SK-N-SH treated with all-trans-retinoic acid at 6 μM for 48 hours (cell line): ENCODE measurements around the gene CCDC187.

Experiments used
- ARNTL ChIP-seq: fragments of 450-650 bp; formaldehyde crosslinking; IDR thresholded peaks from 2 replicates; pipeline ENCODE4 v1.5.0; 2020; ENCODE audit warnings: low read depth, mild to moderate bottlenecking, moderate library complexity, borderline replicate concordance
- ISL1 ChIP-seq: fragments of 250-450 bp; sonication (Bioruptor Pico); IDR thresholded peaks from 2 replicates; pipeline ENCODE4 v2.1.2; 2022; ENCODE audit warnings: mild to moderate bottlenecking, moderate library complexity
- OSR1 ChIP-seq: fragments of 250-450 bp; sonication (Bioruptor Pico); IDR thresholded peaks from 2 replicates; pipeline ENCODE4 v1.8.0; 2022; ENCODE audit warnings: moderate library complexity, mild to moderate bottlenecking, inconsistent platforms
- PPARA ChIP-seq: fragments of 250-450 bp; sonication (Bioruptor Pico); IDR thresholded peaks from 2 replicates; pipeline ENCODE4 v1.5.0; 2020; ENCODE audit warnings: mild to moderate bottlenecking, borderline replicate concordance
- RARB ChIP-seq: fragments of 250-450 bp; sonication (Bioruptor Pico); IDR thresholded peaks from 2 replicates; pipeline ENCODE4 v1.8.0; 2021; ENCODE audit warnings: mild to moderate bottlenecking, moderate library complexity
- TOX ChIP-seq: fragments of 250-450 bp; sonication (Bioruptor Pico); IDR thresholded peaks from 2 replicates; pipeline ENCODE4 v1.8.0; 2021; ENCODE audit warnings: mild to moderate bottlenecking, moderate library complexity, borderline replicate concordance
- ZNF565 ChIP-seq: fragments of 450-650 bp; formaldehyde crosslinking; conservative IDR thresholded peaks from 2 replicates; pipeline ENCODE4 v1.5.0; 2020; ENCODE audit warnings: low read depth, mild to moderate bottlenecking, moderate library complexity
- TF ChIP-seq, protein P1 (sequence below): fragments of 250-450 bp; sonication (Bioruptor Pico); IDR thresholded peaks from 2 replicates; pipeline ENCODE4 v1.5.1; 2020; ENCODE audit warnings: low read depth, mild to moderate bottlenecking, moderate library complexity

DNA sequence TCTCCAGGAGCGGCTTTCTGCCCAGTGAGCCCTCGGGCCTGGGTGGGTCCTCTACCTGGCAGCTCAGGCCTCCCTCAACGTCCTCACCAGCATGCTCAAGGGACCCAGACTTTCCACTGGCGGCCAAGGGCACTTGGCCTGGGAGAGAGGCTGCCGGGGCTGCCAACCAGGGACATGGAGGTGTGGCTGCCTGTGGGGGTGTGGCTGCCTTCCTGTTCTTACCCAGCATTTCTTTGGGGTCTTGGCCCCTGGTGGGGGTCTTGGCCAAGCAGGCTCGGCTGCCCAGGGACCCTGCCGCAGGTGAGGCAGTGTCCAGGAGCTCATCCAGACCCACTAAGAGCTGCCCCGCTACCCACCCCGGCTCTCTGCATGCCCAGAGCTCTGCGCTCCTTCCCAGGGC, 51.0 kb downstream of the CCDC187 start:
- TF ChIP-seq TOX (CRISPR knock-in tag) = no peak
- TF ChIP-seq ZNF565 (CRISPR knock-in tag) = no peak
- TF ChIP-seq, protein P1, sequence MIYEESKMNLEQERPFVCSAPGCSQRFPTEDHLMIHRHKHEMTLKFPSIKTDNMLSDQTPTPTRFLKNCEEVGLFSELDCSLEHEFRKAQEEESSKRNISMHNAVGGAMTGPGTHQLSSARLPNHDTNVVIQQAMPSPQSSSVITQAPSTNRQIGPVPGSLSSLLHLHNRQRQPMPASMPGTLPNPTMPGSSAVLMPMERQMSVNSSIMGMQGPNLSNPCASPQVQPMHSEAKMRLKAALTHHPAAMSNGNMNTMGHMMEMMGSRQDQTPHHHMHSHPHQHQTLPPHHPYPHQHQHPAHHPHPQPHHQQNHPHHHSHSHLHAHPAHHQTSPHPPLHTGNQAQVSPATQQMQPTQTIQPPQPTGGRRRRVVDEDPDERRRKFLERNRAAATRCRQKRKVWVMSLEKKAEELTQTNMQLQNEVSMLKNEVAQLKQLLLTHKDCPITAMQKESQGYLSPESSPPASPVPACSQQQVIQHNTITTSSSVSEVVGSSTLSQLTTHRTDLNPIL = no peak
- TF ChIP-seq ARNTL (CRISPR knock-in tag) = no peak
- TF ChIP-seq PPARA (CRISPR knock-in tag) = no peak
- TF ChIP-seq ISL1 (CRISPR knock-in tag) = no peak
- TF ChIP-seq RARB (CRISPR knock-in tag) = no peak
- no peak for TF ChIP-seq OSR1 (CRISPR knock-in tag)
